Neutrophil (primary cell): Measurements from ENCODE around the gene NMBR.
"Not testable (repeated sequence)": the region's sequence is repeated elsewhere in the genome, so short reads cannot be mapped to it uniquely, and the experiment has no call there.

Experiments used
- H3K27ac ChIP-seq: fragments of 200-600 bp; sonication (generic); 2 replicates; pipeline ENCODE4 v1.5.1; 2016; ENCODE audit warnings: mild to moderate bottlenecking, moderate library complexity
- H3K27me3 ChIP-seq: fragments of 200-600 bp; sonication (generic); 2 replicates; pipeline ENCODE4 v1.6.0; 2016; ENCODE audit warnings: mild to moderate bottlenecking
- H3K36me3 ChIP-seq: fragments of 200-600 bp; sonication (generic); 2 replicates; pipeline ENCODE4 v1.5.1; 2017
- H3K4me1 ChIP-seq, 2 experiments: fragments of 200-600 bp in 1 of 2; sonication (generic) in 1 of 2; 1 replicate in 1 of 2; 2 replicates in 1 of 2; pipeline versions ENCODE4 v1.5.1 to v1.6.1; 2013 to 2016; ENCODE audit warnings: low read depth in 1 of 2, low read length in 1 of 2, mild to moderate bottlenecking in 1 of 2, moderate library complexity in 1 of 2; ENCODE audit not compliant: control insufficient read depth in 1 of 2, insufficient read depth in 1 of 2
- H3K4me3 ChIP-seq, 2 experiments: fragments of 200-600 bp in 1 of 2; sonication (generic) in 1 of 2; 1 replicate in 1 of 2; 2 replicates in 1 of 2; pipeline ENCODE4 v1.5.1; 2013 to 2016; ENCODE audit warnings: low read depth in 1 of 2, low read length in 1 of 2, mild to moderate bottlenecking in 1 of 2, moderate library complexity in 1 of 2
- H3K9me3 ChIP-seq: fragments of 200-600 bp; sonication (generic); 2 replicates; pipeline ENCODE4 v1.5.1; 2016
- TF ChIP-seq, protein P1 (sequence below): fragments of 200-600 bp; sonication (generic); IDR thresholded peaks from 2 replicates; pipeline ENCODE4 v1.5.1; 2016; ENCODE audit warnings: antibody characterized with exemption

The NMBR gene

DNA sequence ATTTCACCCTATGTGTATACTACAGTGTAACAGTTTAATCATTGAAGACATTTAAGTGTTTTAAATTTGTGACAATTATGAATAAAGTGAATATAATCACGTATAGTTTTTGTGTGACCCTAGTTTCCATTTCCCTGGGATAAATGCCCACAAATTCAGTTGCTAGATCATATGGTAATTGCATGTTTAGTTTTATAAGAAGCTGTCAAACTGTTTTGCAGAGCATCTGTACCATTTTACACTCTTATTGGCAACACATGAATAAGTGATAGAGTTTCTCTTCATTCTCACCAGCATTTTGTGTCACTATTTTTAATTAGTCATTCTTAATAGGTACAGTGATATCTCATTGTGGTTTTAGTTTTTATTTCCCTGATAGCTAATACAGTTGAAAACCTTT lies 7.4 kb upstream of the NMBR start:
- Histone ChIP-seq H3K27me3 (no peaks in the 10 kb centered on the region), H3K36me3 (no peaks in the 10 kb centered on the region), H3K27ac (no peak overlapping the region), H3K4me1 (no peaks in the 10 kb centered on the region), H3K9me3 (no peaks in the 10 kb centered on the region), H3K4me3 (no peak overlapping the region)
- TF ChIP-seq, protein P1, sequence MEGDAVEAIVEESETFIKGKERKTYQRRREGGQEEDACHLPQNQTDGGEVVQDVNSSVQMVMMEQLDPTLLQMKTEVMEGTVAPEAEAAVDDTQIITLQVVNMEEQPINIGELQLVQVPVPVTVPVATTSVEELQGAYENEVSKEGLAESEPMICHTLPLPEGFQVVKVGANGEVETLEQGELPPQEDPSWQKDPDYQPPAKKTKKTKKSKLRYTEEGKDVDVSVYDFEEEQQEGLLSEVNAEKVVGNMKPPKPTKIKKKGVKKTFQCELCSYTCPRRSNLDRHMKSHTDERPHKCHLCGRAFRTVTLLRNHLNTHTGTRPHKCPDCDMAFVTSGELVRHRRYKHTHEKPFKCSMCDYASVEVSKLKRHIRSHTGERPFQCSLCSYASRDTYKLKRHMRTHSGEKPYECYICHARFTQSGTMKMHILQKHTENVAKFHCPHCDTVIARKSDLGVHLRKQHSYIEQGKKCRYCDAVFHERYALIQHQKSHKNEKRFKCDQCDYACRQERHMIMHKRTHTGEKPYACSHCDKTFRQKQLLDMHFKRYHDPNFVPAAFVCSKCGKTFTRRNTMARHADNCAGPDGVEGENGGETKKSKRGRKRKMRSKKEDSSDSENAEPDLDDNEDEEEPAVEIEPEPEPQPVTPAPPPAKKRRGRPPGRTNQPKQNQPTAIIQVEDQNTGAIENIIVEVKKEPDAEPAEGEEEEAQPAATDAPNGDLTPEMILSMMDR: no peak

DNA sequence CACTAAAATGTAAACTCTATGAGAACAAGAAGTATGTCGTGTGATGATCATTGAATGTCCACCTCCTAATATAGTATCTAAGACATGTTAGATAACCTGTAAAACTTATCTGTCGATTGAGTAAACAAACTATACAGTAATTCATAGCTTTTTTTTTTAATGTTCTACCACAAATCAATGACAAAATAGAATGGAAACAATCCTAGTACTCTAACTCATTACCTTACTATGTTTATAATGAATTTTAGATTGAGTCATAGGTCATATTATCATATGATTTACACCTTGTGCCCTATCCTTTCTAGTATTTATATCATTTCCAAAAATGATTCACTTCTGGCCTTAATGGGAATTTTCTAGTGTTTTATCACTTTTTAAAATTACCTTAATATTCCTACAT lies 6.3 kb upstream of the NMBR start:
- Histone ChIP-seq H3K9me3 (no peaks in the 10 kb centered on the region), H3K4me3 (no peak overlapping the region), H3K27me3 (no peaks in the 10 kb centered on the region), H3K27ac (no peak overlapping the region), H3K4me1 (peaks cover 4 to 5% of the 10 kb centered on the region in 2 experiments), H3K36me3 (no peaks in the 10 kb centered on the region)
- TF ChIP-seq, protein P1: no peak

DNA sequence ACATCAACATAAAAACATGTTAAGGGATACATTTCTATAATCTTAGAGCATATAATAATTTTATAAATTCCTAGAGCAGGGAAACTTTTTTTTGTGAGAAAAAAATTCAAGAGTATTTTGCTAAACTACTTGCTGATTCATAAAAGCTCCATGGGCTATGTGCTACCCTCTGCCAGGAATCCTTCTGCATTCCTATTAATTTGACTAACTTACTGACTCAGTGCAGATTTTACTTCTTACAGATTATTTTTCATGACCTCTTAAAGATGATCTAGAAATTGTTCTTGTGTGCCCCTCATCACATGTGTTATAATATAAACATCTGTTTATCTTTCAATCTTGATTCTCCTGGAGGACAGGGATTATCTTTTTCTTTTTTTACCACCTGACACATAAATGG lies 5.8 kb upstream of the NMBR start:
- Histone ChIP-seq H3K36me3 (no peaks in the 10 kb centered on the region), H3K4me1 (peaks cover 9% of the 10 kb centered on the region in 2 experiments), H3K9me3 (no peaks in the 10 kb centered on the region), H3K27me3 (no peaks in the 10 kb centered on the region), H3K4me3 (no peak overlapping the region), H3K27ac (no peak overlapping the region)
- TF ChIP-seq, protein P1: no peak

DNA sequence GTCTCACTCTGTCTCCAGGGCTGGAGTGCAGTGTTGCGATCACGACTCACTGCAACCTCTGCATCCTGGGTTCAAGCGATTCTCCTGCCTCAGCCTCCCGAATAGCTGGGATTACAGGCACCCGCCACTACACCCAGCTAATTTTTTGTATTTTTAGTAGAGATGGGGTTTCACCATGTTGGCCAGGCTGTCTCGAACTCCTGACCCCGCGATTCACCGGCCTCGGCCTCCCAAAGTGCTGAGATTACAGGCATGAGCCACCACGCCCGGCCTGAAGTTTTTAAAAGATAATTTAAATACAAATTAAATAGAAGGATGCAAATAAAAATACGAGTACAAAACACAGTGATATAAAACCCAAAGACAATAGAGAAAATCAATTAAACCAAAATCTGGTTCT lies 5.4 kb downstream of the NMBR start:
- peaks cover 14% of the 10 kb centered on the region for H3K27me3 ChIP-seq
- H3K9me3 ChIP-seq, H3K4me1 ChIP-seq, H3K27ac ChIP-seq, H3K36me3 ChIP-seq, H3K4me3 ChIP-seq: not testable (repeated sequence)

DNA sequence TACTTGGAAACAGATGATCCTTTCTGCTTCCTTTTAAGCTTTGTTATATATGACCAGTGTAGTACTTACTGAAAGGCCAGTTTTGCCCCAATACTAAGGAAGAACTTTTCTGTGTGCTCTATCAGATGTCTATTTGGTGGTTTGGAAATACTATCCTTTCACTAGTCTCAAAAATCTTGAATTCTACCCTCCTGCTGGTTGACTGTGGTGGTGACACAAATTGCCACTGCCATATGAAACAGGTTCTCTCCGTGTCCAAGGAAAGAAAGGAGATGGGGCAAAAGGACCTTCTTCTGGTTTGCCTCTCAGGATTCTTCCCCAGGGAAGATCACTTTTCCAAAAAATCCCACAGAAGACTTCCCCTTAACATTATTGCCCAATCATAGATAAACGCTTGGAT lies 8.0 kb downstream of the NMBR start:
- no peak overlapping the region for H3K4me3 ChIP-seq
- TF ChIP-seq, protein P1: no peak
- H3K36me3 ChIP-seq: no peaks in the 10 kb centered on the region
- H3K9me3 ChIP-seq: no peaks in the 10 kb centered on the region
- H3K27ac ChIP-seq: no peak overlapping the region
- no peaks in the 10 kb centered on the region for H3K4me1 ChIP-seq
- H3K27me3 ChIP-seq: no peaks in the 10 kb centered on the region

DNA sequence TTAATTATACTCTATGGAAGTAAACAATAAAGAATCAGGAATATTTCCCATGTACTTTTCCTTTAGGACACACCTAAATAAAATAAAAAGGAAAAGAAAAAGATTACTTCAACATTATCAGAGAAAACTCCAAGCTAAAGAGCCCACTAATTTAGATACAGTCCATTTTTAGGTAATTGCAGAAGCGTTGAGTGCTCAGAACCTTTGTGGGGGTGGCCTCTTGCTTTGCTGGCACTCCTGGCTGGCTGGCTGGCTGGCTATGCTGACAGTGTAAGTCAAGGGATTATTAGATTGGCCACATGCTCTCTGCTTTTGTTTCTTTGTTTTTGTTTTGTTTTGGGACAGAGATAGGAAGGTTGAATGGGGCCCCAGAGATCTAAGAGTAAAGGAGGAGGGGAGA lies 14.3 kb downstream of the NMBR start, which contains the start of gene GJE1:
Gene GJE1, plus strand, starts transcription at position 301 of the 400 bp plus-strand sequence. CDS start 234 bp downstream, outside the sequence.
- Histone ChIP-seq H3K36me3 (no peaks in the 10 kb centered on the region), H3K27me3 (peaks cover 13% of the 10 kb centered on the region), H3K27ac (no peak within 1 kb of the TSS), H3K9me3 (no peaks in the 10 kb centered on the region), H3K4me3 (no peak within 1 kb of the TSS), H3K4me1 (no peaks in the 10 kb centered on the region)
- TF ChIP-seq, protein P1: no peak
